Keratinocyte (primary cell): ENCODE measurements around the gene FZD4.

ENCODE experiments used
- EZH2 ChIP-seq: IDR thresholded peaks from one replicate; pipeline ENCODE4 v1.6.1; 2012; ENCODE audit warnings: inconsistent platforms, mild to moderate bottlenecking, low read length, moderate library complexity
- TF ChIP-seq, protein P1 (sequence below), 3 experiments: IDR thresholded peaks in 1 of 3; conservative IDR thresholded peaks in 1 of 3; optimal IDR thresholded peaks in 1 of 3; 2 replicates in 2 of 3; 3 replicates in 1 of 3; pipeline versions ENCODE3 to v1.5.1; 2011; ENCODE audit warnings: low read length in 3 of 3, mild to moderate bottlenecking in 3 of 3, moderate library complexity in 2 of 3, control low read depth in 1 of 3, inconsistent platforms in 1 of 3; ENCODE audit not compliant: insufficient read depth in 2 of 3; ENCODE audit errors: extremely low read depth in 1 of 3

- TF ChIP-seq, protein P1, sequence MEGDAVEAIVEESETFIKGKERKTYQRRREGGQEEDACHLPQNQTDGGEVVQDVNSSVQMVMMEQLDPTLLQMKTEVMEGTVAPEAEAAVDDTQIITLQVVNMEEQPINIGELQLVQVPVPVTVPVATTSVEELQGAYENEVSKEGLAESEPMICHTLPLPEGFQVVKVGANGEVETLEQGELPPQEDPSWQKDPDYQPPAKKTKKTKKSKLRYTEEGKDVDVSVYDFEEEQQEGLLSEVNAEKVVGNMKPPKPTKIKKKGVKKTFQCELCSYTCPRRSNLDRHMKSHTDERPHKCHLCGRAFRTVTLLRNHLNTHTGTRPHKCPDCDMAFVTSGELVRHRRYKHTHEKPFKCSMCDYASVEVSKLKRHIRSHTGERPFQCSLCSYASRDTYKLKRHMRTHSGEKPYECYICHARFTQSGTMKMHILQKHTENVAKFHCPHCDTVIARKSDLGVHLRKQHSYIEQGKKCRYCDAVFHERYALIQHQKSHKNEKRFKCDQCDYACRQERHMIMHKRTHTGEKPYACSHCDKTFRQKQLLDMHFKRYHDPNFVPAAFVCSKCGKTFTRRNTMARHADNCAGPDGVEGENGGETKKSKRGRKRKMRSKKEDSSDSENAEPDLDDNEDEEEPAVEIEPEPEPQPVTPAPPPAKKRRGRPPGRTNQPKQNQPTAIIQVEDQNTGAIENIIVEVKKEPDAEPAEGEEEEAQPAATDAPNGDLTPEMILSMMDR (optimal IDR thresholded peaks at IDR 0.05 in 1 of 3, IDR thresholded peaks at IDR 0.05 in 1 of 3, conservative IDR thresholded peaks at IDR 0.05 in 1 of 3; ENCODE audit: extremely low read depth in 1 of 3, insufficient read depth in 2 of 3, low read length in 3 of 3): no peak
- no peak for TF ChIP-seq EZH2
These were observed 37.6 kb downstream of the FZD4 start for GRCh38 chr11:86917589-86917988.
